PFSK-1 (cell line): ENCODE data around the gene NLRP6.

ENCODE experiments used
- FOXP2 ChIP-seq: optimal IDR thresholded peaks from 2 replicates; pipeline ENCODE3; 2011; ENCODE audit warnings: borderline replicate concordance, control low read depth, inconsistent platforms; ENCODE audit not compliant: insufficient read depth; ENCODE audit errors: extremely low read length, extremely low read depth
- POLR2AphosphoS5 ChIP-seq: IDR thresholded peaks from 2 replicates; pipeline ENCODE4 v1.6.1; 2012; ENCODE audit warnings: low read depth, mild to moderate bottlenecking, control low read depth, low read length, moderate library complexity
- REST ChIP-seq, 2 experiments: IDR thresholded peaks; 2 replicates each; pipeline versions ENCODE4 v1.6.1 to v1.8.0; 2011 to 2012; ENCODE audit warnings: low read depth in 2 of 2, low read length in 2 of 2, control low read depth in 1 of 2, inconsistent platforms in 1 of 2, mild to moderate bottlenecking in 1 of 2, moderate library complexity in 1 of 2; ENCODE audit not compliant: insufficient read depth in 1 of 2
- SIN3A ChIP-seq: IDR thresholded peaks from 2 replicates; pipeline ENCODE4 v1.6.1; 2012; ENCODE audit warnings: mild to moderate bottlenecking, low read length, moderate library complexity, borderline replicate concordance; ENCODE audit not compliant: insufficient read depth
- TAF1 ChIP-seq: IDR thresholded peaks from 2 replicates; pipeline ENCODE4 v1.6.1; 2012; ENCODE audit warnings: low read length, control low read depth, borderline replicate concordance; ENCODE audit not compliant: insufficient read depth

Gene NLRP6

GRCh38 chr11:295351-296170 lies 17.4 kb downstream of the NLRP6 start:
- TF ChIP-seq TAF1 (no peak), SIN3A (no peak), POLR2AphosphoS5 (no peak), FOXP2 (no peak)

GRCh38 chr11:296171-297050 lies 18.2 kb downstream of the NLRP6 start:
- no peak for TF ChIP-seq REST (IDR thresholded peaks at IDR 0.05; ENCODE audit: insufficient read depth in 1 of 2, low read depth in 2 of 2, low read length in 2 of 2)
- no peak for TF ChIP-seq POLR2AphosphoS5
- TF ChIP-seq SIN3A = no peak
- TF ChIP-seq FOXP2 = no peak
- TF ChIP-seq TAF1 = no peak

GRCh38 chr11:297051-297585 lies 18.9 kb downstream of the NLRP6 start:
- TF ChIP-seq TAF1 = no peak
- TF ChIP-seq SIN3A = no peak
- TF ChIP-seq FOXP2 = no peak
- no peak for TF ChIP-seq REST (IDR thresholded peaks at IDR 0.05; ENCODE audit: insufficient read depth in 1 of 2, low read depth in 2 of 2, low read length in 2 of 2)
- TF ChIP-seq POLR2AphosphoS5 = no peak

GRCh38 chr11:297586-298405 lies 19.6 kb downstream of the NLRP6 start:
- TF ChIP-seq POLR2AphosphoS5 (no peak), SIN3A (no peak), REST (IDR thresholded peaks at IDR 0.05; ENCODE audit: insufficient read depth in 1 of 2, low read depth in 2 of 2, low read length in 2 of 2) (no peak), TAF1 (no peak), FOXP2 (no peak)
